ENCODE results near the gene HLA-DRB1.
A peak's percentile ranks its signal among the peaks of the same experiment; 100 is the strongest.
"Not testable (repeated sequence)": the region's sequence is repeated elsewhere in the genome, so short reads cannot be mapped to it uniquely, and the experiment has no call there.

Gene HLA-DRB1

DNA sequence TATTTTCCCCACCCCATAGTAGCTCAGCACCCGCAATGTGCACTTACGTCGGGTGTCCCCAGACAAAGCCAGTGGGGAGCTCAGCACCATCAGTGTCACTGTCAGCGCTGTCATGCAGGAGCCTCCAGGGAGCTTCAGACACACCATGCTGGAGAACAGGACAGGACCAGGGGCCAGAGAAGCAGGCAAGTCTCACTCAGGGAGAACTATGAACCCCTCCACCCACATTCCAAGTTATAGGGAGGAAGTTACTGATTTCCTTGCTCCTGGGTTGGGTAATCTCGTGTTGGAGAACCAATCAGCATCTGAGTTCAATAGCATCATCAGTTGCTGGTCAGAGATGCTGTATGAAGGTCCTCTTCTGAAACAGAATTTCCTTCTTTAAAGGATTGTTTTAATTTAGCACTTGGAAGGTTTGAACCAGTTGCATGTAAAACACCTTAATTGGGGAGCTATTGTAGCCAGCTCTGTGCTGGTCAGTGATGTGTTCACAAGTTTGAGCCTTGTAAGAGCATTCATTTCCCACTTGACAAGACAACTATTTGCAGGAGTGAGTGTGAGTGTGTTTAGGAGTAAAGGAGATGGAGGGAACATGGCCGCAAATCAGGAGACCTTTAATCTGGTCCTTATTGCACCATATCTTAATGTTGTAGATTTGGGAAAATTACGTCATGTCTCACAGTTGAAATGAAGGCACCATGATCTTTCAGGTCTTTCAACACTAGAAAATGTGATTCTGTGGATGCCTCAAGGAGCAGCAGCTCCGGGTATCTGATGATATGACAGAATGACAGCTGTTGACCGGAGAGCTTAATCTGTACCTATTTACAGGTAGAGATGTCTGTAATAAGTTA lies at the start of gene HLA-DRB1:
HLA-DRB1 (minus strand) TSS at position 253 of the 854 bp plus-strand sequence; CDS start at position 147, 106 bp downstream.
- no peak for DNase-seq

DNA sequence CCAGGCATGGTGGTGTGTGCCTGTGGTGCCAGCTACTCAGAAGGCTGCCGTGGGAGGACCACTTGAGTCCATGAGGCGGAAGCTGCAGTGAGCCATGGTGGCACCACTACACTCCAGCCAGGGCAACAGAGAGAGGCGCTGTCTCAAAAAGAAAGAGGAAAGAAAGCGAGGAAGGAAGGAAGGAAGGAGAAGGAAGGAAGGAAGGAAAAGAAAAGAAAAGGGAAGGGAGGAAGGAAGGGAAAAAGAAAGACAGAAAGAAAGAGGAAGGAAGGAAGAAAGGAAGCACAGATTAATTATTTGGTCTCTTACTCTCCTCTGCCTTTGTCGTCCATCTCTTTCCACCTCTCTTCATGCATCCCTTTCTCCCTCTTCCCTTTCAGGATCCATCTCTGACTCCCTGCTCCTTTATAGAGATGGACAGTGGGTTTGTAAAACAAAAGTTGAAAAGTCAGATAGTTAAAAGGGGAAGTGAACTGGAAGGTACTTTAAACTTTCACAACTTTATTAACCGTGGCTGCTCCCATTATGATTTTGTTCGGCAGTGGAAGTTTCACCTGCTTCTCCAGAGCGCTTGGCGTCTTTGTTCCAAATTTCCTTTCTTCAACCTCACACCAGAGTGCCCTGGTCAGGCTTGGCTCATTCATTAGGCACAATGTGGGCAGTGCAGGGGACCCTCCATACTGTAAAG lies 49.0 kb upstream of the HLA-DRB1 start:
- DNase-seq: no peak

DNA sequence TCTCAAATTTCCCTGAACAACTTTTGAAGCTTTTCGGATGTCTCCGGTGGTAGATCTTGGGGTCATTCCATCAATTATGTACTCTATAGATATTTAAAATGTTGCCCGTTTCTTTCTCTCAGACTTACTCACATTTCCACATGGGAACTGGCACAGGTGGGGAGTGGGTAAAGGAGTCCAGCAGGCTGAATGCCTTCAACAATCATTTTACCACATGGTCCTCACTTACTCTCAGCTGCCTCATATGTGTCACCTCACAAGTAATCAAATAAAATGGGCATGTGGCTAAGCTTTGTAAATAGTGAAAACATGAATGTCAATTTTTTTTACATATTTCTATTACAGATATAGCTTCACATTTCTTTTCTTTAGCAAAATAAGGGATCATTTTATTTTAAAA lies 48.2 kb upstream of the HLA-DRB1 start:
- DNase-seq: no peak

DNA sequence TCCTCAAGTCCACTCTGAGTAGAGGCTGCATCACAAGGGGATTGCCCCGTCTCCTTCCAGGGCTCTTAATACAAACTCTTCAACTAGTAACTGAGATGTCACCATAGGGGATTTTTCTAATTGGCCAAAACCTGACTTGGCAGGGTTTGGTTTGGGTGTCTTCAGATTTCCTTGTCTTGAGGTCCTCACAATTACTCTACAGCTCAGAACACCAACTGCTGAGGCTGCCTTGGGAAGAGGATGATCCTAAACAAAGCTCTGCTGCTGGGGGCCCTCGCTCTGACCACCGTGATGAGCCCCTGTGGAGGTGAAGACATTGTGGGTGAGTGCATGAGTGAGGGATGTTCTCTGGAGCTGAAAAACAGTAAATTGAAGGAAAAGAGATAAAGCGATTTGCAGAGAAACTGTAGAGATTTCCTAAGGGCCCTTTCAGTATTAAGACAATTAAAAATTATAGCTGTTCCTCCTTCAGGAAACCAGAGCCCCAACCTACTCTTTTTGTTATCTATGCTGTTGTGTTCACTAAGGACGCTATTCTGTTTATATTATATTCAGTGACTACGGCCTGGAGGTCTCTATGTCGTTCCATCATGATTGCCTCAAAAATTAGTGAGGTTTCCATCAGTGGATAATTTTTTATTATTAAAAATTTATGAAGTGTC lies 47.7 kb upstream of the HLA-DRB1 start, which contains the start of gene HLA-DQA1:
HLA-DQA1 (plus strand) TSS at position 188 of the 662 bp plus-strand sequence; CDS start at position 241, 53 bp downstream.
- DNase-seq: no peak

DNA sequence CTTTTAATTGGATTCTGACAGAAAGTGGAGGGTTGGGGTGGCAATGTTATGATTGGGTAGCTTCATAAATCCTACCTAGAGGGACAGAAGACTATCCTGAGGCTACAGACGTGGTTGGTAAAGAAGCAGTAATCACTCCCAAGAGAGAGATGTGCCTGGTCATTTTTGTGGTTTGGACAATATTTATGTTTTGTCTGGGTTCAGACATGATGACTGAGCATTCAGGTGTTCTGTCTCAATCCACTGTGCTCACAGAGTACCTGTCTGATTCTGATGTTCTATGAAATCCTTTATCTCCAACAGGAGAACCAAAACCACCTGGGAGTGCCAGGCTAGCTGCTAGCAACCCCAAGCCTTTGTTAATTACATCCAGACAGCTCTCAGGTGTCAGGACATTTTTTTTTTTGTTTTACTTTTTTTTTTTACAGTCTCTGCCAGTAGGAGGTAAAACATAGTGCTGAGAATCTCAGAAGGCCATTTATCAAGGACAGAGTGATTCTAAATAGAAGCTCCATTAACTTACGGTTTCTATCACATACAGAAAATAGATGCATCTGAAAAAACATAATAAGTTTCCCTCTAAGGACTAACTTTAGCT lies 46.0 kb upstream of the HLA-DRB1 start:
- no peak for DNase-seq

DNA sequence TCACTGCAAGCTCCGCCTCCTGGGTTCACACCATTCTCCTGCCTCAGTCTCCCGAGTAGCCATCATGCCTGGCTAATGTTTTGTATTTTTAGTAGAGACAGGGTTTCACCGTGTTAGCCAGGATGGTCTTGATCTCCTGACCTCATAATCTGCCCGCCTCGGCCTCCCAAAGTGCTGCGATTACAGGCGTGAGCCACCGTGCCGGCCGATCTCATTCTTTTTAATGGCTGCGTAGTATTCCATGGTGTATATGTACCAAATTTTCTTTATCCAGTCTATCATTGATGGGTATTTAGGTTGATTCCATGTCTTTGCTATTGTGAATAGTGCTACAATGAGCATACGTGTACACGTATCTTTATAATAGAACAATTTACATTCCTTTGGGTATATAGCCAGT lies 40.1 kb upstream of the HLA-DRB1 start:
- DNase-seq: not testable (repeated sequence)

DNA sequence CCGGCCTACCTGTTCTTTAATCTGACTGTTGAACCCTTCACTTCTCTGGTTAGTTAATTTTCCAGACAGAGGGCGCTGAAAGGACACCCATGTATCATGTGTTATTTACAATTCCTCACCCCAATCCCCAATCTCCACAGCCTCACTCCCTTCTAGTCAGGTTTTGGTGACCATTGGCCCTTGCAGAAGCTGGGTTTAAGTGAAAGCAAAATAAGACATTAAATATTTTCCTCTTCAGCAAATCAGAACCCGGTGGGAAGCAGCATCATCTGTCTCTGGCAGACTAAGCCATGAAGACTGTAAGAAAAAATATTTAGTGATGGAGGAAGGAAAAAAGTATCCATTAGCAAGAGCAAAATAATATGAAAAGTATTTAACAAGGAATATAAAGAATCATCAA lies 38.2 kb upstream of the HLA-DRB1 start:
- no peak for DNase-seq

DNA sequence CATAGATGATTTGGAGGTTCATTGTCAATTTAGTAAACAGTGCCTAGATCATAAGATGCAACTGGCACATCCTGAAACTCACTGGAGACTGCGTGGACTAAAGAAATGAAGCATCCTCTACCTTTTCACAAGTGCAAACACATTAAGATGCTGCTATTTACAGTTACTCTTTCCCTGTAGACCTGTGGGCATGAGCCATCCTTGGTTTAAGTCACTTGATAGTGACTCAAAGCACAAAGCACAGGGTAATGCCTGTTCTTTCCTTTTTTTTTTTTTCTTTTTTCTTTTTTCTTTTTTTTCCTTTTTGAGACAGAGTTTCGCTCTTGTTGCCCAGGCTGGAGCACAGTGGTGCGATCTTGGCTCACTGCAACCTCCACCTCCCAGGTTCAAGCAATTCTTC lies 37.6 kb upstream of the HLA-DRB1 start:
- DNase-seq: no peak

DNA sequence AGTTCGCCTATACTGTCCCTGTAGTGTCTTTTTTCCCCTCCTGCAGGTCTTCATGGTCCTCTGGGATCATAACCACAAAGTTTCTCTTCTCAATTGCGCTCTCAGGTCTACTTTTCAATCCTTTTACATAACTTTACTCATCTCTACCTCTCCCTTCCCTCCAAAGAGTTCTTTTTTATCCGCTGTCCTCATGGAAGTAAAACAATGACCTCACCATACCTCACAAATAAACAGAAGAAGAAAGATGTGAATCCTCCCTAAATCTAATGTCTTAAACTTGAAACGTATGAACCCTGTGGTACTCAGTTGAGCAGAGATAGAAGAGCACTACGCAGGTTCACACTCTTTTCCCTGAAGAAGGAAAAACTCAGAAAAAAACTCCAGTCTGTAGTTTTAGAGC lies 35.5 kb upstream of the HLA-DRB1 start:
- no peak for DNase-seq

DNA sequence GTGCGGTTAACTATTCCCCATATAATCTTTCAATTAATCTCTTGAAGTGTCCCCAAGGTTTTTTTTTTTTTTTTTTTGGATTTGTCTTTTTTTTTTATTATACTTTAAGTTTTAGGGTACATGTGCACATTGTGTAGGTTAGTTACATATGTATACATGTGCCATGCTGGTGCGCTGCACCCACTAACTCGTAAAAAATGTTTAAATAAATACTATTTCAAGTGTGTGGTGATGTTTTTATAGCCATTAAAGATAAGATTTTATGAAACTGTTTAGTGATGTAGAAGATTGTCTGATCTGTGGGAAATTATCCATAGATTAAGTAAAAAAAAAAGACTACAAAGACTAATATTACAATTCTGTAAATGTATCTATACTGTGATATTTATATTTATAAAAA lies 34.9 kb upstream of the HLA-DRB1 start:
- no peak for DNase-seq

DNA sequence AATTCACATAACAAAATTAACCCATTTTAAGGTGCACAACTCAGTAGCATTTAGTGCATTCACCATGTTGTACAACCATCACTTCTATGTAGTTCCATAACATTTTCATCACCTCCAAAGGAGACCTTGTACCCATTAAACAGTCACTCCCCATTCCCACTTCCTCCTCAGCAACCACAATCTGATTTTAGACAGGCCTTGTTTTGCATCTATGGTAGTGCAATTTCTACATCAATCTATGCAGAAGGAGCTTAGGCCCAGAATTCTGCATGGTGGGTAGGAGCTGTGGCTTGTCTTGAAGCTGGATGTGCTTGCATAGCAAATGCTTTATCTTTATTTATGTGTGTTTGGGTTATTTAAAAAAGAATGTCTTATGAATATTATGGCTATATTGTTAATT lies 34.0 kb upstream of the HLA-DRB1 start:
- DNase-seq: no peak

DNA sequence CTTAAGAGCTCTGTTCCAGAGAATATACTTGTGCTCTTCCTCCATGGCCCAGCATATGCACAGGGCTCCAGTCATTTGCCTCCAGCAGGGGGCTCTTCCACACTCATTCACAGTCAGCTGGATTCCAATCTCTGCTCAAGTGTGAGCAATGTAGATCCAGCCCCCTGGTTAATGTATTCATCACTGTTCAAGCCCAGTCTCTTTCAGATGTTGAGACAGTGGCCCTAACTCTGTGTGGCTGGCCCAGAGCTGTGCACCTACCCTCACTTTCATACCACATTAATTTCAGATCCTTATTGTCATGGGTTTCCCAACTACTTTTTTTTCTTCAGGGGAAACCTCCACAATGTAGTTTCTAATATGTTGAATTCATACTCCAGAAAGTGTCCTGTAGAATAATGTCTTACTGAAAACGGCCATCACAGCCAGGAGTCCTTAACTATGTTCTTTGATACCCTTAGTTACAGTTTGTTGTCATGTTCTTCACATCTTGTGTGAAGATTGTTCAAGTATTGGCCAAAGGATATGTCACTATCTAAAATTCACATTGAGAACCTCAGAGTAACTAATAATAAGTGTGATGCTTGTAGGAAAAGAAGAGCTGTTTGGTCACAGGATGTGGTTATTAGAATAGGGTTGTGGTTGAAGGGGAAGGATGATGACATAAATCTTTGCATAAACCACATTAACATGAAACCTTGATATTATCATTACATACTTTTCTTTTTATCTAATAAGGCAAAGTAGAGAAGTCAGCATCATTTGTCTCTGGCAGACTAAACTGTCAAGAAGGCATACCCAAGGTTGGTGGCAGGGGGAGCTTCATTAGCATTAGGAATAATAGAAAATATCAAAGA lies 33.1 kb upstream of the HLA-DRB1 start:
- peak; percentile 1 for DNase-seq

DNA sequence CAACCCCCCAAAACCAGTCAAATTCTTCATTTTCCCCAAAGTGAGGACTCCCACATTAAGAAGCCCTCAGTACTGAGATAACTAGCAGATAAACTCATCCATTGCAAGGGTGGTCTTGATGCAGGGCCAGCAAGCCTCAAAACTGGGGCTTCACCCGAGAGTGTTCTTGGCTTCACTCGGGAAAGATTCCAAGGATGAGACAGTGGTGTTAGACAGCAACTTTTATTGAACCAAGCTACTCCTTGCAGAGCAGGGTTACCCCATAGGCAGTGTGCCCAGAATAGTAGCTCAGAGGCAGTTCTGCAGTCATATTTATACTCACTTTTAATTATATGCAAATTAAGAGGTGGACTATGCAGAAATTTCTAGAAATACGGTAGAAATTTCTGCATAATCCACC lies 31.7 kb upstream of the HLA-DRB1 start:
- DNase-seq: no peak

DNA sequence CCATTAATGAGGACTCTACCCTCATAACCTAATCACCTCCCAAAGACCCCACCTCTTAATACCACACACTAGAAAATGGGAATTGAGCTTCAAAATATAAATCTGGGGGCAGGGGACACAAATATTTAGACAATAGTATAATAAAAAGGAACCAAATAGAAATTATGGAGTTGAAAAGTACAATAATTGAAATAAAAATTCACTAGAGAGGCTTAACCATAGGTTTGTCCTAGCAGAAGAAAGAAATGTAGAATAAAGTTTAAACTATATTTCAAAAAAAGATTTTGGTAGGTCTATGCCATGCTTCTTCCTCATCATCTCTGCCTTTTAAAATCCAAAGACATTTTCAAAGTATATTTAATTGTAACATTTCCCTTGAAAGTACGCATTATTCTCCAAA lies 28.1 kb upstream of the HLA-DRB1 start:
- DNase-seq: no peak

DNA sequence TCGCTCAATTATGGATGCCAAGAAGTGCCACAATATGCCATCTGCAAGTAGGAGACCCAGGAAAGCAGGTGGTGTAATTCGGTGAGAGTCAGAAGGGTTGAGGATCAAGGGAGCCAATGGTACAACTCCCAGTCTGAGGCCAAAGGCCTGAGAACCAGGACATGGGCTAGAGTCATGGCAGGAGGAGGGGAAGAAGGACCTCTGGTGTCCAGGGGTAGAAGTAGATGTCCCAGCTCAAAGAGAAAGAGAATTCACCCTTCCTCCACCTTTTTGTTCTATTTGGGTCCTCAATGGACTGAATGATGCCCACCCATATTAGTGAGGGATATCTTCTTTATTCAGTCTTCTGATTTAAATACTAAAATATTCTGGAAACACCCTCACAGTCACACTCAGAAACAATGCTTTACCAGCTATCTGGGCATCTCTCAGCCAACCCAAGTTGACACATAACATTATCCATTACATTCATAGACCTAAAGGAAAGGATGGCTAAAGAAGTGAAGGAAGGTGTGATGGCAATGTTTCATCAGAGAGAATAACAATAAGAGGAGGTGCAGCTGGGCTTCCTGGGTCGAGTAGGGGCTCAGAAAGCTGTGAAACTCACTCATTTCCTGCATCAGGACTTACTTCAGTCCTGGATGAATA lies 26.4 kb upstream of the HLA-DRB1 start:
- DNase-seq: no peak

DNA sequence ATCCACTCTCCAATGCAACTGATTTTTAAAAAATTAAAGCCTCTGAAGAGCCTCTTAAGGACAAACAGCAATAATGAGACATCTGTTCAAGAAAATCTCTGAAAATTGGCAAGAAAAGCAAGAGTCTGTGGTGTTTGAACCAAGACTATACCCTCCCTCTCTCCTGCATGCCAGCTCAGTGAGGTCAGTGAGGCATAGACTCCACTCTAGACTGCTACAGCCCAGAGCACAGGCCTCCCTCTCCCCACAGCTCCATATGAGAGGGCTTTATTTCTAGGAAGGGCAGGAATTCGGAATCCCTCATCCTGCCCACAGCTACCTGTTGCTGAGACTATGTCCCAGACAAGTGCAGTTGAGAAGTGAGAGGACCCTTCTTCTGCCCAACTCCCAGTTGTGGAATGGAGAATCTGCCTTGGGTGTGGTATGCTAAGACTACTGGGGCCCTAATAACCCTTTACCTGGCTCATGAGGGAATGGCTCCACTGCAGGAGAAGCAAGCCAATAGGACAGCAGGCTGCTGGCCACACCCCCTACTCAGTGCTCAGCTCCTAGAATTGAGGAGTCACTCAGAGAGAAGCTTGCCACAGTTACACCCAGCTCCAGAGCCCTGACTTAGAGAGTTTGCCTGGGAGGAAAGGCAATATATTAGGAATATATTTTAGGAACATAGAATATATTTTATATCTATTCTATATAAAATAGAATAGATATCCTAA lies 24.9 kb upstream of the HLA-DRB1 start:
- no peak for DNase-seq

DNA sequence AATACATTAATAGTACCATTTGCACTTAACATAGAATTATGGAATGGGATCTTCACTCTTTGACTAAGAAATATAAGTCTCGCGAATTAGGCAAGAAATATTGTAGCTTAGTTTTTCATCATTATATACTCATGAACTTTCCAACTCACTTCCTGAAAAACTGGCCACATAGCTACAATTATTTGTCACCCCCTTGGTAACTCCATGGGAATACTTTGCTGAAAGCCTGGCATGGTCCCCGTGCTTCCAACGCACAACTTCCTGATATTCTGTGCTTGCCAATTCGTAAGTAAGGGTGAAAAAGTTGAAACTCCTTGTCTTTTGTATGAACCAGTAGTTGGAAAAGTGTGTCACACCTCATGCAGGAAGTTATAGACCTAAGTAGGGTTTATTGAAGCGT lies 23.8 kb upstream of the HLA-DRB1 start:
- DNase-seq: no peak

DNA sequence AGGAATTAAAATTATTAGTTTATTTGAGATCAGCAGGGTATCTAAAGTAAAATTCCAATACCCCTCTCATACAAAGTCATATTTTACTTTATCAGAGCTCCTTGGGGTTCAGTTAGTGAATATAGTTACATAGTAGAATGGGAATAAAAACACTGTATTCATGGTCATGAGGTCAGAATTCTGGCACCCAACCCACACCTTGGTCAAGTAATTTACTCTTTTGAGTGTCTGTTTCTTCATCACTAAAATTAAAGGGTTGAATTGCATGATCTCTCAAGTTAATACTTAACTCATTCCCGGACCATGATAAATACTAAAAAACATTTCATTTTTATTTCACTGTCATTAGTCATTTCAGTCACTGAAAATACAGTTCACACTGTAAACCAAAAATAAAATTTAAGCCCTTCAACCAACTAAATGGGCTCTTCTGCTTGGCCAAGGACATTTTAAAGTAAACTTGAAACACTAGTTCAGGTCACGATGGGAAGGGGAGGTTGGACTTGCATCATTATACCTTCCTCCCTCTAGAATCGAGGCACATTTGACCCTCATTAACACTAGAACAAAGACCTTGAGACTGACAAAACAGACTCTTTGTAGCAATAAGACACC lies 21.1 kb upstream of the HLA-DRB1 start:
- no peak for DNase-seq

DNA sequence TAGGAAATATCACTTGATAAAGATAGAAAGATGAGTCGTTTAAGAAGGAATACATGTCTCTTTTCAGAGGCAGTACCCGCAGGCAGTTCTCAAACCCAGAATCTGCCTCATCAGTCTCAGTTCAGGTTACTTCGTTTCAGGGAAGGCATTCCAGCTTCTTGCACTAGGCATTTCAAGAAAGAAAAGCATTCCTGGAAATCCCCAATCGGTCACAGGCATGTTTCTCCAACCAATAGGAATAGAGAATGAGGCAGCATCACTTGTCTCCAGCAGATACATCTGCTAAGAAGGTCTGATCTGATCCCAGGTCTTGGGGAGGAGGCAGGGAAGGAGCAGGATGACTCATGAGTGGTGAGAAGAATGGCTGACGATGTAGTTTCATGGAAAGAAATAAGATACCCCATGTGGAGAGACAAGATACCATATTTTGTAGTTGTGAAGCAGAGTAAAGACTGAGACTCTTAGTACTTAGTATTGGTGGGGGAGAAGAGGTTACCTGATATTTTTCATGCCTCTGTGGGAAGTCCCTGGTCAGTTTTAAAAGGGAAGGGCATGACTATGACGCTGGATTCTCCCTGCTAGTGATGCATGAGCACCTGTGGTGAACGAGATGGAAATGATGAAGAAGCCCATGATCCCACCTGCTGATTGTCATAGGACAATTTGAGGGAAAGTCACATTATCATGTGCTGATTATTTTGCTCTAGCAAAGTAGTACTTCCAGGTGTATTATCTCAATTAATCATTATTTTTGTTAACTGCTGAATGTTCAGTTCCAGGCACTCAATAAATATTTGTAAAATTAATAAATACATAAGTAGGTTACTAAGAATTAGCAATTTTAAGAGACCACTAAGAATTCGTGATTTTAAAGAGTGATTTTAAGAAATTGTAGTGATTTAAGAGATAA lies 20.3 kb upstream of the HLA-DRB1 start:
- peak; percentile 0 for DNase-seq

DNA sequence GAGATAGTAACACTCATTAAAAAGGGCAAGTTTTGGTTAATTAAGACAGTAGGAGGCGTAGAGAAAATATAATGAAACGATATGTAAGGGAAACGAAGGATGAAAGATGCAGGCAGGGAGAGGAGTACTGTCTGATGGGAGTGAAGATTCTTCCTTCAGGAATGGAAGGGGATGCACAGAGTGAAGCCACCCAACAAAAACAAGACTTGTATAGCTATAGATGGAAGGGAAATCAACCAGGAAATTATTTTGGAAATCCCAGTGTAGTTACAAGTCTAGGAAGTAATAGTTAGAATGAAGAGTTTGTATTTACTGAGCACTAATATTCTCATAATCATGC lies 19.7 kb upstream of the HLA-DRB1 start:
- no peak for DNase-seq

Measured in NCI-H146 (cell line).